Spinal cord (tissue), 10 donors: Measurements from ENCODE around the gene SLC6A19. TPM values are rescaled to one million over a fixed set of nuclear protein-coding genes. Genes with fewer than 3 reads are reported as not detected.
A peak's percentile ranks its signal among the peaks of the same experiment; 100 is the strongest.
"Not testable (repeated sequence)": the region's sequence is repeated elsewhere in the genome, so short reads cannot be mapped to it uniquely, and the experiment has no call there.

Experiments
- DNase-seq, 6 donors: peaks; one replicate each; pipeline versions ENCODE4 v3.0.0 to v3.0.0-alpha.2; 2013 to 2015; ENCODE audit warnings: low spot score in 6 of 6, low read depth in 4 of 6
- H3K27ac ChIP-seq: one replicate; pipeline ENCODE4 v1.5.1; 2013; ENCODE audit warnings: low read depth, low read length, control low read depth
- H3K27me3 ChIP-seq: one replicate; pipeline ENCODE4 v1.6.1; 2013; ENCODE audit warnings: low read length; ENCODE audit not compliant: control insufficient read depth, insufficient read depth
- H3K36me3 ChIP-seq: one replicate; pipeline ENCODE4 v1.6.1; 2013; ENCODE audit warnings: low read length; ENCODE audit not compliant: control insufficient read depth, insufficient read depth
- H3K4me1 ChIP-seq: one replicate; pipeline ENCODE4 v1.6.1; 2013; ENCODE audit warnings: low read length; ENCODE audit not compliant: control insufficient read depth, insufficient read depth
- H3K4me3 ChIP-seq: one replicate; pipeline ENCODE4 v1.5.1; 2013; ENCODE audit warnings: low read depth, low read length, control low read depth
- H3K9me3 ChIP-seq: one replicate; pipeline ENCODE4 v1.6.1; 2013; ENCODE audit warnings: low read length; ENCODE audit not compliant: control insufficient read depth, insufficient read depth
- WGBS: methylation state at CpG from one replicate; pipeline ENCODE4 v1.1.5; 2013; ENCODE audit warnings: missing lambda C conversion rate; ENCODE audit not compliant: insufficient coverage; 5-methylcytosine and 5-hydroxymethylcytosine counted together
- polyA plus RNA-seq, 2 donors: library from polyadenylated mRNA; unstranded; fragments of 120-200 nt; gene quantifications; one replicate each; pipeline ENCODE4 v1.2.1, GENCODE V29; 2013; ENCODE audit not compliant: insufficient read length in 2 of 2
- total RNA-seq, 2 donors: library from RNA; depleted of rRNA in 1 of 2; stranded (reverse); fragments of 120-200 nt in 1 of 2; fragments of >200 nt in 1 of 2; gene quantifications; one replicate each; pipeline versions ENCODE4 v1.2.3 to v1.2.4, GENCODE V29; 2013 to 2014
- donor health status: healthy.

The SLC6A19 gene
- total and polyA plus RNA-seq, 4 donors: 0.06 to 0.39 (median 0.16) TPM

DNA sequence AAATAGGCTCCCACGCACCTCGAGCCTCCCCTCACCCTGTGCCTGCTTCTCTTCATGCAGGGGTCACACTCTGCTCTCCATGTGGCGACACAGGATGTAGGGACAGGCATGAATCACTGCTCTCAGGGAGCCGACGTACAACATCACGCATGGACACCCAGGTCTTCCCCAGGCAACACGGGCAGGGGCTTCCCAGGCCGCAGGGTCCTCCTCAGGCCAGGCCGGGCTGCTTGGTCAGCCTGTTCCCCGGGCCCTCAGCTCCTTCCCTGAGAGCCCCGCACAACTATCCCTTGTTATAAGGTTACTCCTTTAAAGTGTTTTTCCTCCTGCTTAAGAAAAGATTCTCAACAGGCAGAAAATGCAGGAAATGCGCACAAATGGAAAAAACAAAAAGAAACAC, 24.8 kb downstream of the SLC6A19 start:
- no peak overlapping the region for H3K27ac ChIP-seq
- no peaks in the 10 kb centered on the region for H3K36me3 ChIP-seq
- H3K4me3 ChIP-seq: no peak overlapping the region
- no peaks in the 10 kb centered on the region for H3K9me3 ChIP-seq
- DNase-seq: no peak
- H3K27me3 ChIP-seq: no peaks in the 10 kb centered on the region
- WGBS: 78% methylated on average over 9 of the region's 12 CpGs
- no peaks in the 10 kb centered on the region for H3K4me1 ChIP-seq

- no peak for DNase-seq
- Histone ChIP-seq H3K4me1 (no peaks in the 10 kb centered on the region), H3K4me3 (no peak overlapping the region), H3K27me3 (no peaks in the 10 kb centered on the region), H3K9me3 (no peaks in the 10 kb centered on the region), H3K27ac (no peak overlapping the region), H3K36me3 (no peaks in the 10 kb centered on the region)
- 83% methylated on average over 37 of the region's 50 CpGs for whole genome bisulfite sequencing
Measured at GRCh38 chr5:1226839-1227581, 25.6 kb downstream of the SLC6A19 start.

DNA sequence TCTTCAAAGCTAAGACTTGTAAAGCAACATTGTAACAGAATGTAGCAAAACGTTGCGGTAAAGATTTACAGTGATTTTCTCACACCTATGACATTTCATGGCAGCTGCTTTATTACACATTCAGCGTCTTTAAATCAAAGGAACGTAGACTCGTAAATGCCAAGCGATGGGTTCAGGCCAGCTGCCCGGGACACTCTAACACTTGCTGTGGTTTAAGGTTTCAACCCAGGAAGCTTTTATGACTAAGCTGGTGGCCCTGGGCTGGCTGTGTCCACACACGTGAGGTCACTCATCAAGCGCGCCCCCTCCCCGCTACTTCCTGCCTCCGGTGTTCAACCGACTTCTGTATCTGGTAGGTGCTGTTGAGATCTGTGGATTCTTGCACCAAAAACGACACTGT, 26.3 kb downstream of the SLC6A19 start:
- no peak overlapping the region for H3K4me3 ChIP-seq
- DNase-seq: peak in 1 of 6 donors; percentile 35
- H3K4me1 ChIP-seq: no peaks in the 10 kb centered on the region
- no peak overlapping the region for H3K27ac ChIP-seq
- H3K36me3 ChIP-seq: no peaks in the 10 kb centered on the region
- 56% methylated on average over 12 of the region's 14 CpGs for WGBS
- no peaks in the 10 kb centered on the region for H3K27me3 ChIP-seq
- H3K9me3 ChIP-seq: no peaks in the 10 kb centered on the region

GRCh38 chr5:1228120-1228519, 26.7 kb downstream of the SLC6A19 start:
- Histone ChIP-seq H3K9me3 (no peaks in the 10 kb centered on the region), H3K4me3 (no peak overlapping the region), H3K27ac (no peak overlapping the region), H3K4me1 (no peaks in the 10 kb centered on the region), H3K36me3 (no peaks in the 10 kb centered on the region), H3K27me3 (no peaks in the 10 kb centered on the region)
- DNase-seq: no peak
- 67% methylated on average over 15 of the region's 15 CpGs for WGBS

DNA sequence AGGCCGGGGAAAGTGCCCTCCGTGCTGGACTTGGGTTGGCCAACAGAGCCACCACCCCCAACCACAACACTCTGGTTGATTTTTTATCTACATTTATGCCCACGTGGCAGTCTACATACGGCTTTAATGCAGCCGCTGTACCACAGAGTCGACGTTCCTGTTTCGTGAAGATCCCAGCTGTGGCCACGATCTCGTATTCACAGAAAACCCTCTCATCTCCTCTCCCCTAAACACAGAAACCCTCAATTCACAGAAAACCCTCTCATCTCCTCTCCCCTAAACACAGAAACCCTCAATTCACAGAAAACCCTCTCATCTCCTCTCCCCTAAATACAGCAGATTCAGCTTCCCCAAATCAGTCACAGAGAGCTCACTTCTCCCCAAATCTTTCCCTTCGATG, 27.6 kb downstream of the SLC6A19 start:
- H3K4me3 ChIP-seq, H3K9me3 ChIP-seq, H3K27me3 ChIP-seq, H3K4me1 ChIP-seq, H3K36me3 ChIP-seq, DNase-seq, H3K27ac ChIP-seq: not testable (repeated sequence)
- WGBS: 90% methylated on average over 11 of the region's 11 CpGs

- no peak overlapping the region for H3K4me3 ChIP-seq
- no peaks in the 10 kb centered on the region for H3K27me3 ChIP-seq
- no peak overlapping the region for H3K27ac ChIP-seq
- H3K4me1 ChIP-seq: no peaks in the 10 kb centered on the region
- 38% methylated on average over 7 of the region's 7 CpGs for WGBS
- no peak for DNase-seq
- H3K9me3 ChIP-seq: no peaks in the 10 kb centered on the region
- no peaks in the 10 kb centered on the region for H3K36me3 ChIP-seq
Measured at GRCh38 chr5:1229822-1230221, 28.4 kb downstream of the SLC6A19 start.

GRCh38 chr5:1230551-1230950, 29.2 kb downstream of the SLC6A19 start:
- 88% methylated on average over 17 of the region's 17 CpGs for WGBS
- Histone ChIP-seq H3K36me3 (no peaks in the 10 kb centered on the region), H3K27me3 (no peaks in the 10 kb centered on the region), H3K4me3 (no peak overlapping the region), H3K4me1 (no peaks in the 10 kb centered on the region), H3K27ac (no peak overlapping the region), H3K9me3 (no peaks in the 10 kb centered on the region)
- no peak for DNase-seq

DNA sequence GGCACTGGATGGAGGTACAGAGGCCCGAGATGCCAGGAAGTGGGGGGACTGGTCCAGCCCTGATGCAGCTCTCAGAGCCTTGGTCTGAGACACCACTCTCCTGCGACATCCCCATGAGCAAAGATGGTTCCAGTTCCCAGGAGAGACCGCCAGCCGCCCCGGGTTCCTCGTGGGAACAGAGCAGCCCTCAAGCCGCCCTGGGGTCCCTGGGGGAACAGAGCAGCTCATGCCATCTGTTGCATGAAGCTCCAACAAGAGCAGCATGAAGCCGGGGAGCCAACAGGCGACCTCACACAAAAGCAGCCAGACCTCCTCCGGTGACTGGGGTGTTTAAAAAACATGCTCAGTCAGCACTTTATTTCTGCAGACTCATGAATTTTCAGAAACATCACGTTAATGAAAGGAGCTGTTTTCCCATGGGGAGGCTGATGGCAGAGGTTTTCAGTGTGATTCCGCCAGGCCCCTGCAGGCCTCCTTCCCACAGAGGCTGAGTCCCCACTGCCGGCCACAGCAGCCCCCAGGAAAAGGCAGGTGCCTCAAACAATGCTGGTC, 30.0 kb downstream of the SLC6A19 start:
- Histone ChIP-seq H3K36me3 (no peaks in the 10 kb centered on the region), H3K9me3 (no peaks in the 10 kb centered on the region), H3K4me3 (no peak overlapping the region), H3K4me1 (no peaks in the 10 kb centered on the region), H3K27me3 (no peaks in the 10 kb centered on the region), H3K27ac (no peak overlapping the region)
- 50% methylated on average over 11 of the region's 13 CpGs for WGBS
- DNase-seq: peak in 1 of 6 donors; percentile 36

- WGBS: 93% methylated on average over 25 of the region's 25 CpGs
- no peaks in the 10 kb centered on the region for H3K27me3 ChIP-seq
- H3K36me3 ChIP-seq: no peaks in the 10 kb centered on the region
- H3K4me1 ChIP-seq: no peaks in the 10 kb centered on the region
- H3K27ac ChIP-seq: no peak overlapping the region
- H3K9me3 ChIP-seq: no peaks in the 10 kb centered on the region
- no peak overlapping the region for H3K4me3 ChIP-seq
- no peak for DNase-seq
Measured at GRCh38 chr5:1232780-1233179, 31.4 kb downstream of the SLC6A19 start.

DNA sequence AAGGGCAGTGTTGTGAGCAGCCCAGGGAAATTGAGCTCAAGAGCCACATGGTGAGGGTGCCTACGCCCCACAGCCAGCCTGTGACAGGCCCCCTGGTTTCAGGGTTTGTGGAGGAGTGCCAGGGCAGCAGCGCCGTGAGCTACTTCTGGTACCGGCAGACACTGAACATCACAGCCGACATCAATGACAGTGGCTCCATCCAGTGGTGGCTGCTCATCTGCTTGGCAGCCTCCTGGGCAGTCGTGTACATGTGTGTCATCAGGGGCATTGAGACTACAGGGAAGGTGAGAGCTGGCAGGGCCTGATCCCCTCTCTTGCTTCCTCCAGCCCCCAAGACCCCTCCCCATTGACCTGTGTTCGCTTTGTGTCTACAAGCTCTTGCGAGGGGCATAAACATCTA, 34.0 kb downstream of the SLC6A19 start:
- H3K4me1 ChIP-seq: no peaks in the 10 kb centered on the region
- WGBS: 78% methylated on average over 6 of the region's 8 CpGs
- H3K4me3 ChIP-seq: no peak overlapping the region
- H3K36me3 ChIP-seq: no peaks in the 10 kb centered on the region
- H3K27ac ChIP-seq: no peak overlapping the region
- no peaks in the 10 kb centered on the region for H3K27me3 ChIP-seq
- no peaks in the 10 kb centered on the region for H3K9me3 ChIP-seq
- DNase-seq: no peak
